GM19328 (cell line): Measurements from ENCODE around the gene CDC25C.

Experiments
- ATAC-seq: cut with Tn5 transposase; IDR thresholded peaks from one replicate; pipeline ENCODE4 v1.9.1; 2021; ENCODE audit warnings: mild to moderate bottlenecking, moderate library complexity; ENCODE audit not compliant: unreplicated experiment

CDC25C gene

GRCh38 chr5:138331449-138332368, at the start of gene CDC25C:
Gene CDC25C, minus strand, starts transcription at chr5:138331804. Its CDS starts 624 bp downstream, at chr5:138331180.
- peak; percentile 100 for ATAC-seq

- ATAC-seq, result no peak
Measured at GRCh38 chr5:138372653-138373052, 41.0 kb upstream of the CDC25C start.

- ATAC-seq, result no peak
Measured at GRCh38 chr5:138372225-138372624, 40.6 kb upstream of the CDC25C start.

GRCh38 chr5:138371454-138371853, 39.9 kb upstream of the CDC25C start:
- no peak for ATAC-seq

GRCh38 chr5:138370537-138370936, 38.9 kb upstream of the CDC25C start:
- ATAC-seq, result no peak

- ATAC-seq, result no peak
Measured at GRCh38 chr5:138369706-138370105, 38.1 kb upstream of the CDC25C start.

- ATAC-seq, result no peak
Measured at GRCh38 chr5:138369261-138369660, 37.7 kb upstream of the CDC25C start.

GRCh38 chr5:138366632-138367382, 35.2 kb upstream of the CDC25C start:
- ATAC-seq, result no peak

GRCh38 chr5:138364576-138364975, 33.0 kb upstream of the CDC25C start:
- no peak for ATAC-seq

GRCh38 chr5:138360941-138361452, 29.4 kb upstream of the CDC25C start:
- no peak for ATAC-seq

- ATAC-seq, result no peak
Measured at GRCh38 chr5:138359621-138360020, 28.0 kb upstream of the CDC25C start.

- no peak for ATAC-seq
Measured at GRCh38 chr5:138354926-138355378, 23.3 kb upstream of the CDC25C start.

- no peak for ATAC-seq
Measured at GRCh38 chr5:138354387-138354786, 22.8 kb upstream of the CDC25C start.

GRCh38 chr5:138353560-138354080, 22.0 kb upstream of the CDC25C start:
- no peak for ATAC-seq

GRCh38 chr5:138352722-138353559, 21.3 kb upstream of the CDC25C start:
- ATAC-seq, result peak; percentile 38

- ATAC-seq, result peak; percentile 61
Measured at GRCh38 chr5:138352071-138352721, 20.6 kb upstream of the CDC25C start, which contains the start of gene KDM3B. Gene KDM3B, plus strand, starts transcription at chr5:138352685. Its CDS starts 111 bp downstream, at chr5:138352796.

GRCh38 chr5:138351517-138351916, 19.9 kb upstream of the CDC25C start:
- ATAC-seq, result no peak

GRCh38 chr5:138351056-138351455, 19.5 kb upstream of the CDC25C start:
- no peak for ATAC-seq

- no peak for ATAC-seq
Measured at GRCh38 chr5:138350563-138350890, 18.9 kb upstream of the CDC25C start.
